SK-N-SH (cell line): ENCODE data around the gene USP32. TPM values are rescaled to one million over a fixed set of nuclear protein-coding genes. Genes with fewer than 3 reads are reported as not detected.

ENCODE experiments used
- CTCF ChIA-PET: fragments of 300-600, 350-600 bp; formaldehyde crosslinking; extraction: SDS; loops from one replicate; lab custom pipeline; 2021; lab: Yijun Ruan, JAX
- POLR2A ChIA-PET: fragments of 350-600 bp; sonication (Branson Sonifier 250); formaldehyde crosslinking; extraction: SDS; loops from one replicate; lab custom pipeline; 2020; ENCODE audit warnings: antibody characterized with exemption, inconsistent platforms; lab: Yijun Ruan, JAX
- DNase-seq: peaks from one replicate; pipeline ENCODE4 v3.0.0; 2012
- H2AFZ ChIP-seq: fragments of 200-600 bp; sonication (generic); 2 replicates; pipeline ENCODE4 v1.8.1; 2016; ENCODE audit warnings: antibody characterized with exemption, mild to moderate bottlenecking, low read depth
- H3F3A ChIP-seq: fragments of 200-600 bp; sonication (generic); replicated peaks from 2 replicates; pipeline ENCODE3; 2016; ENCODE audit warnings: antibody characterized with exemption, mild to moderate bottlenecking; ENCODE audit not compliant: insufficient read depth
- H3K27ac ChIP-seq, 2 experiments: fragments of 200-500 bp in 1 of 2; fragments of 200-600 bp in 1 of 2; sonication (Bioruptor generic) in 1 of 2; sonication (generic), shearing (Covaris generic) in 1 of 2; 2 replicates each; pipeline versions ENCODE4 v1.5.1 to v1.6.1; 2014 to 2016; ENCODE audit warnings: low read depth in 2 of 2, inconsistent platforms in 1 of 2, low read length in 1 of 2, mild to moderate bottlenecking in 1 of 2, mixed read lengths in 1 of 2
- H3K27me3 ChIP-seq: fragments of 200-600 bp; sonication (generic), shearing (Covaris generic); 2 replicates; pipeline ENCODE4 v1.6.1; 2016; ENCODE audit warnings: mixed run types; ENCODE audit not compliant: insufficient read depth
- H3K36me3 ChIP-seq, 2 experiments: fragments of 200-500 bp in 1 of 2; fragments of 200-600 bp in 1 of 2; sonication (Bioruptor generic) in 1 of 2; sonication (generic) in 1 of 2; replicated peaks in 1 of 2; 2 replicates each; pipeline versions ENCODE3 to v1.5.1; 2014 to 2016; ENCODE audit warnings: low read length in 1 of 2, mild to moderate bottlenecking in 1 of 2; ENCODE audit not compliant: insufficient read depth in 2 of 2, control insufficient read depth in 1 of 2
- H3K4me1 ChIP-seq, 2 experiments: fragments of 200-500 bp in 1 of 2; fragments of 200-600 bp in 1 of 2; sonication (Bioruptor generic) in 1 of 2; sonication (generic), shearing (Covaris generic) in 1 of 2; 2 replicates each; pipeline versions ENCODE4 v1.5.1 to v1.6.1; 2014 to 2016; ENCODE audit warnings: low read depth in 1 of 2, low read length in 1 of 2, mixed run types in 1 of 2; ENCODE audit not compliant: insufficient read depth in 2 of 2, control insufficient read depth in 1 of 2
- H3K4me2 ChIP-seq: fragments of 200-600 bp; sonication (generic), shearing (Covaris generic); 2 replicates; pipeline ENCODE4 v1.6.1; 2017; ENCODE audit warnings: mixed run types
- H3K4me3 ChIP-seq, 2 experiments: fragments of 200-500 bp in 1 of 2; fragments of 200-600 bp in 1 of 2; sonication (Bioruptor generic) in 1 of 2; sonication (generic), shearing (Covaris generic) in 1 of 2; 2 replicates each; pipeline versions ENCODE4 v1.5.1 to v1.8.1; 2014 to 2016; ENCODE audit warnings: low read depth in 2 of 2, inconsistent platforms in 1 of 2, low read length in 1 of 2, mild to moderate bottlenecking in 1 of 2, mixed read lengths in 1 of 2, moderate library complexity in 1 of 2
- H3K79me2 ChIP-seq: fragments of 200-600 bp; sonication (generic); 2 replicates; pipeline ENCODE4 v1.8.1; 2017; ENCODE audit warnings: mild to moderate bottlenecking; ENCODE audit not compliant: insufficient read depth
- H3K9ac ChIP-seq: fragments of 200-600 bp; sonication (generic); 2 replicates; pipeline ENCODE4 v1.6.1; 2017; ENCODE audit warnings: mixed run types
- H3K9me2 ChIP-seq: fragments of 200-600 bp; sonication (generic); 2 replicates; pipeline ENCODE4 v1.6.1; 2017; ENCODE audit warnings: mixed run types
- H3K9me3 ChIP-seq: fragments of 200-600 bp; sonication (generic); 2 replicates; pipeline ENCODE4 v1.6.1; 2017; ENCODE audit warnings: mixed run types, mild to moderate bottlenecking, moderate library complexity
- H4K20me1 ChIP-seq: fragments of 200-600 bp; sonication (generic); 2 replicates; pipeline ENCODE4 v1.6.1; 2017; ENCODE audit warnings: mild to moderate bottlenecking, mixed run types; ENCODE audit not compliant: insufficient read depth
- EP300 ChIP-seq, 2 experiments: IDR thresholded peaks; 2 replicates each; pipeline versions ENCODE4 v1.4.0 to v1.6.1; 2012; ENCODE audit warnings: borderline replicate concordance in 1 of 2, low read depth in 1 of 2, low read length in 1 of 2
- EZH2phosphoT487 ChIP-seq: fragments of 200-600 bp; sonication (generic); IDR thresholded peaks from 2 replicates; pipeline ENCODE4 v1.6.1; 2017; ENCODE audit warnings: low read depth, mixed run types, mild to moderate bottlenecking, antibody characterized with exemption, moderate library complexity, borderline replicate concordance
- FOXJ3 ChIP-seq: sonication (generic); formaldehyde crosslinking; IDR thresholded peaks from 2 replicates; pipeline ENCODE4 v1.5.1; 2020; ENCODE audit warnings: mild to moderate bottlenecking, missing genetic modification reagents
- GABPA ChIP-seq: IDR thresholded peaks from 2 replicates; pipeline ENCODE4 v1.4.0; 2012; ENCODE audit warnings: low read depth, mild to moderate bottlenecking
- GATA2 ChIP-seq: sonication (generic); formaldehyde crosslinking; IDR thresholded peaks from 2 replicates; pipeline ENCODE4 v1.5.0; 2020; ENCODE audit warnings: mild to moderate bottlenecking, missing genetic modification reagents
- JUND ChIP-seq: IDR thresholded peaks from 2 replicates; pipeline ENCODE4 v1.4.0; 2012
- MEF2A ChIP-seq: IDR thresholded peaks from 2 replicates; pipeline ENCODE4 v1.4.0; 2012; ENCODE audit warnings: low read depth, borderline replicate concordance
- NFIC ChIP-seq: IDR thresholded peaks from 2 replicates; pipeline ENCODE4 v1.4.0; 2012; ENCODE audit warnings: borderline replicate concordance
- RAD21 ChIP-seq: IDR thresholded peaks from 2 replicates; pipeline ENCODE4 v1.6.1; 2012; ENCODE audit warnings: mild to moderate bottlenecking, low read length
- RXRA ChIP-seq: IDR thresholded peaks from 2 replicates; pipeline ENCODE4 v1.4.0; 2012; ENCODE audit warnings: low read depth, mild to moderate bottlenecking, borderline replicate concordance
- SIN3A ChIP-seq: IDR thresholded peaks from 2 replicates; pipeline ENCODE4 v1.6.1; 2012; ENCODE audit warnings: low read depth, mild to moderate bottlenecking, low read length, moderate library complexity, borderline replicate concordance
- TCF12 ChIP-seq: IDR thresholded peaks from 2 replicates; pipeline ENCODE4 v1.4.0; 2012
- TEAD4 ChIP-seq: IDR thresholded peaks from 2 replicates; pipeline ENCODE4 v1.4.0; 2012; ENCODE audit warnings: mild to moderate bottlenecking, borderline replicate concordance; ENCODE audit not compliant: insufficient read depth
- YY1 ChIP-seq: IDR thresholded peaks from 2 replicates; pipeline ENCODE4 v1.4.0; 2012; ENCODE audit warnings: low read depth, mild to moderate bottlenecking
- WGBS: methylation state at CpG from one replicate; pipeline ENCODE4 v1.1.6; 2017; ENCODE audit warnings: low lambda C conversion rate; 5-methylcytosine and 5-hydroxymethylcytosine counted together
- polyA plus RNA-seq, 3 experiments: library from polyadenylated mRNA; depleted of rRNA; stranded (reverse); fragments of >200 nt; gene quantifications; 2 replicates each; pipeline ENCODE4 v1.2.3, GENCODE V29; 2012
- TF ChIP-seq, protein P1 (sequence below): IDR thresholded peaks from 2 replicates; pipeline ENCODE4 v1.4.0; 2012; ENCODE audit warnings: low read depth
- TF ChIP-seq, protein P2 (sequence below): fragments of 150-350 bp; IDR thresholded peaks from 2 replicates; pipeline ENCODE4 v1.6.1; 2016; ENCODE audit warnings: mild to moderate bottlenecking, low read depth, low read length
- TF ChIP-seq, protein P3 (sequence below): IDR thresholded peaks from 2 replicates; pipeline ENCODE4 v1.4.0; 2012; ENCODE audit warnings: low read depth, borderline replicate concordance

Gene USP32
- polyA plus RNA-seq, 1 of the 3 experiments (the other 2 are of a cell fraction), result 25.6 TPM

DNA sequence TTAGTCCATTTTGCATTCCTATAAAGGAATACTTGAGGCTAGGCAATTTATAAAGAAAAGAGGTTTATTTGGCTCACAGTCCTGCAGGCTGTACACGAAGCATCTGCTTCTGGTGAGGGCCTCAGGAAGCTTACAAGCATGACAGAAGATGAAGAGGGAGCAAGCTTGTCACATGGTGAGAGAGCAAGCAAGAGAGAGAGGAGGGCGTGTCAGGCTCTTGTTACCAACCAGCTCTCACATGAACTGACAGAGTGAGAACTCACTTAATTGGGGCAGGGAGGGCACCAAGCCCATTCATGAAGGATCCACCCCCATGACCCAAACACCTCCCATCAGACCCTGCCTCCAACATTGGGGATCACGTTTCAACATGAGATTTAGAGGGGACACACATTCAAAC, 31.9 kb upstream of the USP32 start:
- Histone ChIP-seq H2AFZ (no peak overlapping the region), H3K9me3 (no peaks in the 10 kb centered on the region), H3K4me1 (no peaks in the 10 kb centered on the region; a peak in 1 of 4 replicates), H3K9ac (no peak overlapping the region), H3K79me2 (no peaks in the 10 kb centered on the region), H3K9me2 (no peaks in the 10 kb centered on the region), H4K20me1 (no peaks in the 10 kb centered on the region), H3K27me3 (no peaks in the 10 kb centered on the region), H3F3A (no peaks in the 10 kb centered on the region), H3K36me3 (no peaks in the 10 kb centered on the region), H3K4me2 (no peak overlapping the region), H3K27ac (no peak overlapping the region), H3K4me3 (no peak overlapping the region)
- ChIA-PET CTCF (interaction anchor here (0.9 to 7.4 kb wide), 3 partner anchors 18 to 282 kb away, joined by 3 to 128 read pairs (median 4); no protein-coding TSS in a partner anchor), POLR2A (no interaction called here)
- DNase-seq, result no peak
- WGBS, result 64% methylated on average over 3 of the region's 3 CpGs
- TF ChIP-seq YY1, result no peak
- no peak for TF ChIP-seq TCF12
- no peak for TF ChIP-seq JUND
- no peak for TF ChIP-seq RAD21
- TF ChIP-seq EZH2phosphoT487, result no peak
- TF ChIP-seq, protein P1, sequence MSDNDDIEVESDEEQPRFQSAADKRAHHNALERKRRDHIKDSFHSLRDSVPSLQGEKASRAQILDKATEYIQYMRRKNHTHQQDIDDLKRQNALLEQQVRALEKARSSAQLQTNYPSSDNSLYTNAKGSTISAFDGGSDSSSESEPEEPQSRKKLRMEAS, result no peak

DNA sequence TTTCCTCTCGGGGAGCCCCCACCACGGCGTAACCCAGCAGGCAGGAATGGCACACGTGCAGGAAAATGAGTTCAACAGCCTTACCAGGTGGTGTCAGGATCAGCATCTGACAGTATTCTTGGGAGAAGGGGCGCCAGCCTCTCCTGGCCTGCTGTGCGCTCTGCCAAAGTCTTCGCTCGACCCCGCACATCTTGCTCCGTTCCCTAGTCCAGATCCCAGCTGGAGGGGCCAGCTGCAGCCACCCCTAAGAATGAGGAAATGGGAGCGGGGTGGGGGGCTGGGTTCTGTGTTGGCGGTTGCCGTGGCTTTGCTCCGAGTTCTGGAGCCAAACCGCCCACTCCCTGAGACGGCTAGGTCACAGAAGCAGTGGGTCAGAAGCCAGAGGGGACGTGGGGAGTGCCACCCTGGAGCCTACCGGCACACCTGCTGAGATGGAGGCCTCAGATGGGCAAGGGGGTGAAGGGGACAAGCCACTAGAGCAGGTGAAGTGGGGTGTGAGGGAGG, 30.3 kb upstream of the USP32 start, which contains the start of gene CHCT1:
CHCT1 (plus strand) TSS at position 328 of the 504 bp plus-strand sequence; CDS start at position 432, 104 bp downstream.
- no peaks in the 10 kb centered on the region for H4K20me1 ChIP-seq
- H3K27ac ChIP-seq, result no peak within 1 kb of the TSS
- ChIA-PET CTCF (interaction anchor here (0.6 to 7.4 kb wide), 11 partner anchors 10 to 223 kb away, joined by 3 to 128 read pairs (median 3); no protein-coding TSS in a partner anchor), POLR2A (no interaction called here)
- H3K9me2 ChIP-seq, result no peaks in the 10 kb centered on the region
- peak within 1 kb of the TSS; percentile 67 for H3K4me2 ChIP-seq
- H3K4me3 ChIP-seq, result peak within 1 kb of the TSS; percentile 45 to 63
- peak within 1 kb of the TSS; percentile 51 for H2AFZ ChIP-seq
- H3K79me2 ChIP-seq, result no peaks in the 10 kb centered on the region
- no peaks in the 10 kb centered on the region; a peak in 1 of 4 replicates for H3K4me1 ChIP-seq
- H3K9me3 ChIP-seq, result no peaks in the 10 kb centered on the region
- no peak for TF ChIP-seq NFIC
- no peak for TF ChIP-seq TEAD4
- TF ChIP-seq FOXJ3 (CRISPR knock-in tag), result no peak
- H3K9ac ChIP-seq, result peak within 1 kb of the TSS; percentile 35; the same call in 1 of the 2 replicates
- WGBS, result 90% methylated on average over 18 of the region's 18 CpGs
- no peaks in the 10 kb centered on the region for H3K36me3 ChIP-seq
- no peaks in the 10 kb centered on the region for H3F3A ChIP-seq
- H3K27me3 ChIP-seq, result no peaks in the 10 kb centered on the region
- peak; percentile 37 for DNase-seq

DNA sequence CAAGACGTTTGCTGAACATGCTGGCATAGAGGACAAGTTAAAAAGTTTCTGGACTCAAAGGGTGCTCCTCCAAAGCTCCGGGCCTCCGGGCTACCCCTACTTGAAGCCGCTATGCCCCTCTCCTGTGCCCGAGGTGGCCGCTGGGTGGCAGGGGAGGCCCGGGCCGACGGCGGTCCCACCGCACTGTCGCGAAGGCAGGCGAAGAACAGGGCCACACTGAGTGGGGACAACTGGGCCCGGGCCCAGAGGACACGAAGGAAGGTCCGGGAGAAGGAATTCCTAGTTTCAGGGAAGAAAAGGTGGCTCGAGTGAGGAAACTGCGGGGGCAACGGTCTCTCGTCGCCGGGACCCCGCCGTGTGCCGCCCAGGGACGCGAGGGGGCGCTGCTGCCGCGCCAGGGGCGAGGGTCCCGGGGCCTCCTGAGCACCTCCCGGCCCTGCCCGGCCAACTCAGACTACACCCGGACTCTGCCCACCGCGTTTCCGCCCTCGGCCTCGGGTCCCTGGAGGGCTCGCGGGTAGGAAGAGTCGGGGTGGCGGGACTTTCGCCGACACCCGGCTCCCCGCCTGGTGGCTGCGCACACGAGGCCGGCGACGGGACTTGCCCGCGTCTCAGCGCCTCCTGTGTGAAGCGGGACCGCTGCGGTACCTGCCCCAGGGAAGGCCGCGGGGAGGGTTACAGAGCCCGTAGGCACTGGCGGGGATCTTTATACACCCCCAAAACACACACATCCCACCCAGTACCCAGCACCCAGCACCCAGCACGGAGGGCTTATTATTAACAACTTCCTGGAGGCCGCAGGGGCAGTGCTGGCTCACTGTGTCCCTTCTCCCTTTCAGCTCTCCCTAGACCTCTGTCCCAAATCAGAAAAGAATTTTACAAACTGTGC, 29.6 kb upstream of the USP32 start:
- DNase-seq, result peak; percentile 97
- H4K20me1 ChIP-seq, result no peaks in the 10 kb centered on the region
- no peaks in the 10 kb centered on the region for H3K9me3 ChIP-seq
- peak overlapping the region; percentile 45 to 63 for H3K4me3 ChIP-seq
- H3K4me2 ChIP-seq, result peak overlapping the region; percentile 67
- CTCF ChIA-PET, result interaction anchor here (0.5 to 7.4 kb wide), 71 partner anchors 8 to 765 kb away, joined by 3 to 128 read pairs (median 4); partner anchors contain the start of genes CA4 and USP32
- WGBS, result 17% methylated on average over 43 of the region's 66 CpGs
- peak overlapping the region; percentile 35; the same call in 1 of the 2 replicates for H3K9ac ChIP-seq
- H3K9me2 ChIP-seq, result no peaks in the 10 kb centered on the region
- no peaks in the 10 kb centered on the region for H3F3A ChIP-seq
- POLR2A ChIA-PET, result no interaction called here
- no peaks in the 10 kb centered on the region; a peak in 1 of 4 replicates for H3K4me1 ChIP-seq
- no peaks in the 10 kb centered on the region for H3K27me3 ChIP-seq
- no peaks in the 10 kb centered on the region for H3K79me2 ChIP-seq
- H3K27ac ChIP-seq, result no peak overlapping the region
- H2AFZ ChIP-seq, result peak overlapping the region; percentile 51
- no peaks in the 10 kb centered on the region for H3K36me3 ChIP-seq
- no peak for TF ChIP-seq EZH2phosphoT487
- TF ChIP-seq SIN3A, result no peak
- no peak for TF ChIP-seq MEF2A
- TF ChIP-seq, protein P2, sequence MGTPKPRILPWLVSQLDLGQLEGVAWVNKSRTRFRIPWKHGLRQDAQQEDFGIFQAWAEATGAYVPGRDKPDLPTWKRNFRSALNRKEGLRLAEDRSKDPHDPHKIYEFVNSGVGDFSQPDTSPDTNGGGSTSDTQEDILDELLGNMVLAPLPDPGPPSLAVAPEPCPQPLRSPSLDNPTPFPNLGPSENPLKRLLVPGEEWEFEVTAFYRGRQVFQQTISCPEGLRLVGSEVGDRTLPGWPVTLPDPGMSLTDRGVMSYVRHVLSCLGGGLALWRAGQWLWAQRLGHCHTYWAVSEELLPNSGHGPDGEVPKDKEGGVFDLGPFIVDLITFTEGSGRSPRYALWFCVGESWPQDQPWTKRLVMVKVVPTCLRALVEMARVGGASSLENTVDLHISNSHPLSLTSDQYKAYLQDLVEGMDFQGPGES, result no peak
- TF ChIP-seq RXRA, result no peak
- no peak for TF ChIP-seq YY1
- no peak for TF ChIP-seq EP300 (IDR thresholded peaks at IDR 0.05; ENCODE audit: borderline replicate concordance in 1 of 2, low read depth in 1 of 2, low read length in 1 of 2)
- TF ChIP-seq, protein P3, sequence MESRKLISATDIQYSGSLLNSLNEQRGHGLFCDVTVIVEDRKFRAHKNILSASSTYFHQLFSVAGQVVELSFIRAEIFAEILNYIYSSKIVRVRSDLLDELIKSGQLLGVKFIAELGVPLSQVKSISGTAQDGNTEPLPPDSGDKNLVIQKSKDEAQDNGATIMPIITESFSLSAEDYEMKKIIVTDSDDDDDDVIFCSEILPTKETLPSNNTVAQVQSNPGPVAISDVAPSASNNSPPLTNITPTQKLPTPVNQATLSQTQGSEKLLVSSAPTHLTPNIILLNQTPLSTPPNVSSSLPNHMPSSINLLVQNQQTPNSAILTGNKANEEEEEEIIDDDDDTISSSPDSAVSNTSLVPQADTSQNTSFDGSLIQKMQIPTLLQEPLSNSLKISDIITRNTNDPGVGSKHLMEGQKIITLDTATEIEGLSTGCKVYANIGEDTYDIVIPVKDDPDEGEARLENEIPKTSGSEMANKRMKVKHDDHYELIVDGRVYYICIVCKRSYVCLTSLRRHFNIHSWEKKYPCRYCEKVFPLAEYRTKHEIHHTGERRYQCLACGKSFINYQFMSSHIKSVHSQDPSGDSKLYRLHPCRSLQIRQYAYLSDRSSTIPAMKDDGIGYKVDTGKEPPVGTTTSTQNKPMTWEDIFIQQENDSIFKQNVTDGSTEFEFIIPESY, result no peak
- TF ChIP-seq GATA2 (CRISPR knock-in tag), result no peak
- no peak for TF ChIP-seq GABPA
